Measurements from ENCODE around the gene TTC38. TPM values are rescaled to one million over a fixed set of nuclear protein-coding genes. Genes with fewer than 3 reads are reported as not detected.

The TTC38 gene
- total RNA-seq, 3 donors from 2014 or later: 5.5 to 6.0 (median 6.0) TPM

DNA sequence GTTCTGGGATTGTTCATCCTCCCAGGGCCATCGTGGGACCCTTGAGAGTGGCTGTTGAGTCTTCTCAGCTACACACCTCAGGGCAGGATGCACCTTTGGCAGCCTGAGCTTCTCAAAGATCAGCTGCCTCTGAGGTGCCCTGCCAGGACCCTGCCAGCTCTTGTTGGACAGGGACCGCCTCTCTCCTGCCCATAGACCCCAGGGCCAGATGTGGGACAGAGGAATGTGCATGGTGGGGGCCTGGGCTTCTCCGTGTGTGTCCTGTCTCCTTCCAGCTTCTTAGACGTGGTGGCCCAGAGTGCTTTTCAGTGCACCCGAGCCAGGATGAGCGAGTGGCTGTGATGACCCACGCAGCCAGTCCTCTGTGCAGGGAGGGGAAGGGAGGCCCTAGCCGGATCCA lies 61.8 kb downstream of the TTC38 start:
- no peak for DNase-seq

GRCh38 chr22:46330426-46330825 lies 62.6 kb downstream of the TTC38 start:
- Mint-ChIP-seq H3K9me3 (no peaks in the 10 kb centered on the region), H3K27me3 (ENCODE audit: low read depth) (no peaks in the 10 kb centered on the region), H3K4me1 (ENCODE audit: low read depth) (peaks cover 7% of the 10 kb centered on the region), H3K36me3 (ENCODE audit: insufficient read depth) (no peaks in the 10 kb centered on the region), H3K4me3 (no peak overlapping the region)
- ATAC-seq: no peak
- no peak for DNase-seq

More for the DNA sequence above, 61.8 kb downstream of the TTC38 start:
- Mint-ChIP-seq H3K4me3 (no peak overlapping the region), H3K4me1 (ENCODE audit: low read depth) (peaks cover 3% of the 10 kb centered on the region), H3K27me3 (ENCODE audit: low read depth) (no peaks in the 10 kb centered on the region), H3K36me3 (ENCODE audit: insufficient read depth) (no peaks in the 10 kb centered on the region), H3K9me3 (no peaks in the 10 kb centered on the region)
- ATAC-seq: no peak

GRCh38 chr22:46331496-46331895 lies 63.7 kb downstream of the TTC38 start:
- peaks cover 10% of the 10 kb centered on the region for H3K4me1 Mint-ChIP-seq (ENCODE audit: low read depth)
- ATAC-seq: no peak
- H3K27me3 Mint-ChIP-seq (ENCODE audit: low read depth): no peaks in the 10 kb centered on the region
- no peaks in the 10 kb centered on the region for H3K9me3 Mint-ChIP-seq
- peaks cover 3% of the 10 kb centered on the region for H3K36me3 Mint-ChIP-seq (ENCODE audit: insufficient read depth)
- no peak for DNase-seq
- H3K4me3 Mint-ChIP-seq: no peak overlapping the region

- ATAC-seq (peak; percentile 91 to 94), DNase-seq (peak; percentile 65)
- Mint-ChIP-seq H3K36me3 (ENCODE audit: insufficient read depth) (peaks cover 28% of the 10 kb centered on the region), H3K4me1 (ENCODE audit: low read depth) (peaks cover 35% of the 10 kb centered on the region), H3K27me3 (ENCODE audit: low read depth) (no peaks in the 10 kb centered on the region), H3K9me3 (no peaks in the 10 kb centered on the region), H3K4me3 (peak within 1 kb of the TSS; percentile 99)
Observed at GRCh38 chr22:46335201-46336118, 67.7 kb downstream of the TTC38 start, which contains the start of gene TRMU. TSS of gene TRMU (plus strand) at chr22:46335714. CDS start at chr22:46335765, 51 bp downstream.

GRCh38 chr22:46336119-46337078 lies 68.6 kb downstream of the TTC38 start:
- Mint-ChIP-seq H3K36me3 (ENCODE audit: insufficient read depth) (peaks cover 32% of the 10 kb centered on the region), H3K27me3 (ENCODE audit: low read depth) (no peaks in the 10 kb centered on the region), H3K9me3 (no peaks in the 10 kb centered on the region), H3K4me1 (ENCODE audit: low read depth) (peaks cover 38% of the 10 kb centered on the region), H3K4me3 (peak overlapping the region; percentile 99)
- peak; percentile 19 to 20 for ATAC-seq
- no peak for DNase-seq

GRCh38 chr22:46337870-46338269 lies 70.1 kb downstream of the TTC38 start:
- Mint-ChIP-seq H3K36me3 (ENCODE audit: insufficient read depth) (peaks cover 41% of the 10 kb centered on the region), H3K4me3 (peak overlapping the region; percentile 22), H3K27me3 (ENCODE audit: low read depth) (no peaks in the 10 kb centered on the region), H3K4me1 (ENCODE audit: low read depth) (peaks cover 40% of the 10 kb centered on the region), H3K9me3 (no peaks in the 10 kb centered on the region)
- no peak for DNase-seq
- no peak for ATAC-seq

DNA sequence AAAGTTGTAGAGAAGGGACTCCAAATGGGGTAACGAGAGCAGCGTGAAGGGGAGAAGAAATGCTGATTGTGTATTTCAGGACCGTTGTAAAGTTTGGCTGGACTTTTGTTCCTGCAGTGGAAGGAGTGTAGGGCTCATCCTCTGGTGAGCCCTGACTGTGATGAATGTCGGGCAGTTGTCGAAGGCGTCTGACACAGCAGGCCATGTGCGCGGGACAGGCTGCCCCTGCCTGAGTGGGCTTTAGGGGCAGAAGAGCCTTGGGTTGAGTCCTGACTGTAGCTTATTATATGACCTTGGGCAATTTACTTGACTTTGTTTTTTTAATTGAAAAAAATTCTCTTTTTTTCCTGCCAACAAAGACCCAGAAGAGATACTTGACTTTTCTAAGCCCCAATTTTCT lies 70.8 kb downstream of the TTC38 start:
- no peak for ATAC-seq
- peaks cover 45% of the 10 kb centered on the region for H3K36me3 Mint-ChIP-seq (ENCODE audit: insufficient read depth)
- peaks cover 40% of the 10 kb centered on the region for H3K4me1 Mint-ChIP-seq (ENCODE audit: low read depth)
- no peaks in the 10 kb centered on the region for H3K9me3 Mint-ChIP-seq
- DNase-seq: no peak
- H3K4me3 Mint-ChIP-seq: no peak overlapping the region
- no peaks in the 10 kb centered on the region for H3K27me3 Mint-ChIP-seq (ENCODE audit: low read depth)

DNA sequence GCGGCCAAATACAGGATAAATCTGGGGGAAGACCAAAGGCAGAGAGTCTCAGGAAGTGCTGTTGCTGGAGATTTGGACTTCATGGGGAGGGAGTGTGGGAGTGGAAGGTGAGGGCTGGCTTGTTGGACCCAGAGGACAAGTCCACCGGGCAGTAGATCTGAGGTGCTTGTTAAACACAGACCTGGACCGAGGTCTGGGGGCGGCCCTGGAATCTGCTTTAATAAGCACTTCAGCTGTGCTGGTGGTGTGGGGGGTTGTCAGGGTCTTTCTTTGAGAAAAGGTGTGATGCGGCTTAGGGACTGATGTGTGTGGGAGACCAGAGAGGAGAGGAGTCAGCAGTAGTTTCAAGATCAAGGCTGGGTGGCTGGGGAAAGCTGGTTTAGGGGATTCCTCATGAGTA lies 72.1 kb downstream of the TTC38 start:
- ATAC-seq (no peak), DNase-seq (no peak)
- H3K4me1 Mint-ChIP-seq (ENCODE audit: low read depth): peaks cover 38% of the 10 kb centered on the region
- peaks cover 53% of the 10 kb centered on the region for H3K36me3 Mint-ChIP-seq (ENCODE audit: insufficient read depth)
- no peak overlapping the region for H3K4me3 Mint-ChIP-seq
- no peaks in the 10 kb centered on the region for H3K27me3 Mint-ChIP-seq (ENCODE audit: low read depth)
- H3K9me3 Mint-ChIP-seq: no peaks in the 10 kb centered on the region

DNA sequence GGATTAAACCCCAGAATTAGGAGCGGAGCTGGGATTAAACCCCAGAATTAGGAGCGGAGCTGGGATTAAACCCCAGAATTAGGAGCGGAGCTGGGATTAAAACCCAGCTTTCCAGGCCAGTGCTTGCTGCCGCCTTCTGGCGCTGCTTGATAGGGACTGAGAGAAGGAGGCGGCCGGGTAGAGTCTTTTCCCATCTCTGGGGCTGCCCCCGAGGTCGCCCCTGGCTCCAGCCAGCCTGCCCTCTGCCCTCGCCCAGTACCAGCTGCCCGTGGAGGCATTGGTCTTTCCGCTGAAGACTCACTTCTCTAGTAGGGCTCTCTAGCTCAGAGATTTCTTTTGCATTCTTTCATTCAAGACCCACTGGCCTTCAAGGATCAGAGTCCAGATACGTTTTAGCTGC lies 72.9 kb downstream of the TTC38 start:
- ATAC-seq (no peak), DNase-seq (no peak)
- Mint-ChIP-seq H3K4me3 (no peak overlapping the region), H3K4me1 (ENCODE audit: low read depth) (peaks cover 36% of the 10 kb centered on the region), H3K9me3 (no peaks in the 10 kb centered on the region), H3K36me3 (ENCODE audit: insufficient read depth) (peaks cover 54% of the 10 kb centered on the region), H3K27me3 (ENCODE audit: low read depth) (no peaks in the 10 kb centered on the region)

Other genes with a start within 250 kb of the TTC38 start
- 1 to 10 TPM; 5.6 to 7.0 (median 5.9) TPM for gene PPARA, start 117.5 kb upstream of the TTC38 start, total RNA-seq
- gene CDPF1, start 17.7 kb upstream of the TTC38 start, total RNA-seq: 10 to 100 TPM in 1 of 3 donors, 1 to 10 TPM in 2; 5.8 to 10.6 (median 8.9) TPM
- not detected for gene PKDREJ, start 4.7 kb upstream of the TTC38 start, total RNA-seq
- 1 to 10 TPM; 2.2 to 3.7 (median 2.7) TPM for gene GTSE1, start 28.9 kb downstream of the TTC38 start, total RNA-seq
- gene TRMU, start 67.7 kb downstream of the TTC38 start, total RNA-seq: 10 to 100 TPM; 62.5 to 69.0 (median 66.6) TPM

Data from activated T-cell treated with anti-CD3 and anti-CD28 coated beads, Interleukin-2, amount 50 U/mL, for 4 hours (primary cell).